Prostate gland (tissue), 1 donor: ENCODE data around the gene NUF2.

Experiments
- POLR2A ChIP-seq: fragments of 450-650 bp; IDR thresholded peaks from one replicate; pipeline ENCODE4 v1.6.1; 2016; ENCODE audit warnings: antibody characterized with exemption, mild to moderate bottlenecking
- POLR2AphosphoS5 ChIP-seq: sonication (generic); formaldehyde crosslinking; IDR thresholded peaks from one replicate; pipeline ENCODE4 v1.6.1; 2017; ENCODE audit warnings: antibody characterized with exemption

GRCh38 chr1:163357378-163357777 lies 35.6 kb downstream of the NUF2 start:
- TF ChIP-seq POLR2AphosphoS5 (no peak), POLR2A (no peak)
